K562 (cell line): Measurements from ENCODE around the gene CEP170. TPM values are rescaled to one million over a fixed set of nuclear protein-coding genes. Genes with fewer than 3 reads are reported as not detected.

Experiments
- BDP1 ChIP-seq: IDR thresholded peaks from 3 replicates; pipeline ENCODE4 v1.6.1; 2011; ENCODE audit not compliant: insufficient read length, insufficient read depth
- BRCA1 ChIP-seq, 2 experiments: fragments of 450-650 bp in 1 of 2; sonication (generic) in 1 of 2; formaldehyde crosslinking in 1 of 2; IDR thresholded peaks; 2 replicates each; pipeline versions ENCODE4 v1.5.0 to v1.6.1; 2017 to 2020; ENCODE audit warnings: mild to moderate bottlenecking in 1 of 2, missing genetic modification reagents in 1 of 2
- BRD4 ChIP-seq: fragments of 200-600 bp; sonication (generic); IDR thresholded peaks from 2 replicates; pipeline ENCODE4 v1.6.1; 2017; ENCODE audit warnings: inconsistent platforms
- CGGBP1 ChIP-seq: fragments of 250-450 bp; sonication (Bioruptor Pico); IDR thresholded peaks from 2 replicates; pipeline ENCODE4 v1.9.0; 2021; ENCODE audit warnings: mild to moderate bottlenecking
- FIP1L1 ChIP-seq: fragments of 200-400 bp; formaldehyde crosslinking; IDR thresholded peaks from 2 replicates; pipeline ENCODE4 v1.6.1; 2018; ENCODE audit warnings: mild to moderate bottlenecking, low read depth, low read length; ENCODE audit not compliant: poor library complexity, severe bottlenecking
- HSF4 ChIP-seq: fragments of 250-450 bp; sonication (Bioruptor Pico); IDR thresholded peaks from 2 replicates; pipeline ENCODE4 v2.1.2; 2022; ENCODE audit warnings: mild to moderate bottlenecking, moderate library complexity, borderline replicate concordance
- NFE2 ChIP-seq: IDR thresholded peaks from 2 replicates; pipeline ENCODE4 v1.6.1; 2014; ENCODE audit warnings: antibody characterized with exemption, low read depth
- PHB ChIP-seq: fragments of 250-450 bp; sonication (Bioruptor Pico); IDR thresholded peaks from 2 replicates; pipeline ENCODE4 v1.5.0; 2021
- PHF20 ChIP-seq: fragments of 450-650 bp; IDR thresholded peaks from 2 replicates; pipeline ENCODE4 v1.6.1; 2018; ENCODE audit not compliant: partially characterized antibody
- RREB1 ChIP-seq: fragments of 250-450 bp; sonication (Bioruptor Pico); IDR thresholded peaks from 2 replicates; pipeline ENCODE4 v1.4.0; 2020
- TAF9B ChIP-seq: fragments of 450-650 bp; IDR thresholded peaks from 2 replicates; pipeline ENCODE4 v1.6.1; 2018; ENCODE audit warnings: mild to moderate bottlenecking; ENCODE audit not compliant: partially characterized antibody
- TCF3 ChIP-seq: sonication (generic); formaldehyde crosslinking; IDR thresholded peaks from 2 replicates; pipeline ENCODE4 v1.4.0; 2020; ENCODE audit warnings: mild to moderate bottlenecking, missing genetic modification reagents
- TOE1 ChIP-seq, 2 experiments: fragments of 450-650 bp in 1 of 2; sonication (generic) in 1 of 2; formaldehyde crosslinking in 1 of 2; IDR thresholded peaks; 2 replicates each; pipeline versions ENCODE4 v1.7.1 to v1.8.0; 2016 to 2022; ENCODE audit warnings: borderline replicate concordance in 2 of 2, mild to moderate bottlenecking in 2 of 2, antibody characterized with exemption in 1 of 2, inconsistent platforms in 1 of 2, low read depth in 1 of 2, missing genetic modification reagents in 1 of 2, moderate library complexity in 1 of 2
- U2AF1 ChIP-seq: fragments of 200-400 bp; formaldehyde crosslinking; optimal IDR thresholded peaks from 2 replicates; pipeline ENCODE3; 2017; ENCODE audit warnings: mild to moderate bottlenecking, low read depth, low read length, moderate library complexity
- ZNF212 ChIP-seq: fragments of 450-650 bp; formaldehyde crosslinking; IDR thresholded peaks from 2 replicates; pipeline ENCODE4 v1.4.0; 2020; ENCODE audit warnings: mild to moderate bottlenecking
- ZNF239 ChIP-seq: fragments of 250-450 bp; sonication (Bioruptor Pico); IDR thresholded peaks from 2 replicates; pipeline ENCODE4 v1.4.0; 2020; ENCODE audit warnings: mild to moderate bottlenecking
- polyA plus RNA-seq, 8 experiments: library from polyadenylated mRNA; depleted of rRNA in 4 of 8; stranded (reverse) in 5 of 8; unstranded in 3 of 8; fragments of >200 nt; fragmentation: Nextera tagmentation in 2 of 8; fragmentation: Illumina TruSeq in 1 of 8; extraction: Ambion mirVana in 2 of 8; extraction: Trizol in 1 of 8; gene quantifications; 2 replicates each; pipeline versions ENCODE4 v1.2.1 to v1.2.3, GENCODE V29; 2011 to 2014; ENCODE audit warnings: inconsistent platforms in 1 of 8, missing spikeins in 1 of 8
- total RNA-seq, 7 experiments: library from RNA; depleted of rRNA in 6 of 7; stranded (reverse); fragments of >200 nt in 6 of 7; fragmentation: Illumina TruSeq in 2 of 7; extraction: Trizol in 2 of 7; gene quantifications; 2 replicates each; pipeline versions ENCODE4 v1.2.1 to v1.2.3, GENCODE V29; 2011 to 2021; ENCODE audit warnings: low replicate concordance in 1 of 7
- TF ChIP-seq, protein P1 (sequence below): sonication (generic); formaldehyde crosslinking; IDR thresholded peaks from 2 replicates; pipeline ENCODE4 v1.8.1; 2022; ENCODE audit warnings: missing genetic modification reagents
- TF ChIP-seq, protein P2 (sequence below): fragments of 250-450 bp; sonication (Bioruptor Pico); IDR thresholded peaks from 2 replicates; pipeline ENCODE4 v1.5.0; 2021

CEP170 gene
- total and polyA plus RNA-seq, 9 of the 15 experiments (the other 6 are each of a cell fraction or from before 2014, with no cell fraction given): 22.6 to 110 (median 68.5) TPM

- TF ChIP-seq TOE1 (IDR thresholded peaks at IDR 0.05; ENCODE audit: borderline replicate concordance) (0 out of 2 replicates have a peak, but pooled peaks have one; percentile 28), TOE1 (CRISPR knock-in tag; IDR thresholded peaks at IDR 0.05; ENCODE audit: borderline replicate concordance, low read depth) (0 out of 2 replicates have a peak, but pooled peaks have one; percentile 19), CGGBP1 (CRISPR knock-in tag) (0 out of 2 replicates have a peak, but pooled peaks have one; percentile 13), RREB1 (CRISPR knock-in tag) (peak; percentile 73; the same call in 1 of the 2 replicates), ZNF212 (no peak), PHF20 (peak; percentile 83), FIP1L1 (no peak), BDP1 (no peak), PHB (CRISPR knock-in tag) (no peak; the same call in 1 of the 2 replicates), BRCA1 (IDR thresholded peaks at IDR 0.05) (no peak), BRCA1 (CRISPR knock-in tag; IDR thresholded peaks at IDR 0.05) (no peak), TAF9B (peak; percentile 32), TCF3 (CRISPR knock-in tag) (no peak), HSF4 (CRISPR knock-in tag) (no peak), ZNF239 (CRISPR knock-in tag) (peak; percentile 42; the same call in 1 of the 2 replicates), BRD4 (no peak; the same call in 1 of the 2 replicates), U2AF1 (no peak), NFE2 (no peak)
- TF ChIP-seq, protein P1, sequence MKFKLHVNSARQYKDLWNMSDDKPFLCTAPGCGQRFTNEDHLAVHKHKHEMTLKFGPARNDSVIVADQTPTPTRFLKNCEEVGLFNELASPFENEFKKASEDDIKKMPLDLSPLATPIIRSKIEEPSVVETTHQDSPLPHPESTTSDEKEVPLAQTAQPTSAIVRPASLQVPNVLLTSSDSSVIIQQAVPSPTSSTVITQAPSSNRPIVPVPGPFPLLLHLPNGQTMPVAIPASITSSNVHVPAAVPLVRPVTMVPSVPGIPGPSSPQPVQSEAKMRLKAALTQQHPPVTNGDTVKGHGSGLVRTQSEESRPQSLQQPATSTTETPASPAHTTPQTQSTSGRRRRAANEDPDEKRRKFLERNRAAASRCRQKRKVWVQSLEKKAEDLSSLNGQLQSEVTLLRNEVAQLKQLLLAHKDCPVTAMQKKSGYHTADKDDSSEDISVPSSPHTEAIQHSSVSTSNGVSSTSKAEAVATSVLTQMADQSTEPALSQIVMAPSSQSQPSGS (CRISPR knock-in tag): no peak
- TF ChIP-seq, protein P2, sequence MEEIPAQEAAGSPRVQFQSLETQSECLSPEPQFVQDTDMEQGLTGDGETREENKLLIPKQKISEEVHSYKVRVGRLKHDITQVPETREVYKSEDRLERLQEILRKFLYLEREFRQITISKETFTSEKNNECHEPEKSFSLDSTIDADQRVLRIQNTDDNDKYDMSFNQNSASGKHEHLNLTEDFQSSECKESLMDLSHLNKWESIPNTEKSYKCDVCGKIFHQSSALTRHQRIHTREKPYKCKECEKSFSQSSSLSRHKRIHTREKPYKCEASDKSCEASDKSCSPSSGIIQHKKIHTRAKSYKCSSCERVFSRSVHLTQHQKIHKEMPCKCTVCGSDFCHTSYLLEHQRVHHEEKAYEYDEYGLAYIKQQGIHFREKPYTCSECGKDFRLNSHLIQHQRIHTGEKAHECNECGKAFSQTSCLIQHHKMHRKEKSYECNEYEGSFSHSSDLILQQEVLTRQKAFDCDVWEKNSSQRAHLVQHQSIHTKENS (CRISPR knock-in tag): peak; percentile 24; the same call in 1 of the 2 replicates
Measured at GRCh38 chr1:243255791-243256512, 871 bp upstream of the CEP170 start, which contains the start of gene SDCCAG8 (continued).
